H1 (cell line): Measurements from ENCODE around the gene VAV2. TPM values are rescaled to one million over a fixed set of nuclear protein-coding genes. Genes with fewer than 3 reads are reported as not detected.

Source experiments
- CTCF ChIA-PET: fragments of 300-600 bp; sonication (Branson Sonifier 250); formaldehyde crosslinking; loops from one replicate; lab custom pipeline; 2021; ENCODE audit not compliant: partially characterized antibody; lab: Charles Lee
- POLR2A ChIA-PET: fragments of 300-600 bp; sonication (Branson Sonifier 250); formaldehyde crosslinking; loops from one replicate; lab custom pipeline; 2021; ENCODE audit warnings: inconsistent platforms; ENCODE audit not compliant: partially characterized antibody; lab: Charles Lee
- DNase-seq, 2 experiments: peaks; one replicate each; pipeline versions ENCODE4 v3.0.0 to v3.0.0-alpha.2; 2010 to 2022; ENCODE audit warnings: low spot score in 2 of 2, low read depth in 1 of 2, mixed read lengths in 1 of 2
- FAIRE-seq: peaks from 2 replicates; lab custom pipeline; 2011; peaks lifted over from hg19 to GRCh38; lab: Jason Lieb, UNC
- H2AFZ ChIP-seq: 2 replicates; pipeline ENCODE4 v1.8.1; 2012; ENCODE audit warnings: low read length, inconsistent platforms
- H2AK5ac ChIP-seq: 2 replicates; pipeline ENCODE4 v1.6.1; 2013; ENCODE audit warnings: low read depth, low read length
- H2BK120ac ChIP-seq: replicated peaks from 2 replicates; pipeline ENCODE3; 2013; ENCODE audit warnings: low read depth, low read length, inconsistent platforms
- H2BK12ac ChIP-seq: 2 replicates; pipeline ENCODE4 v1.6.1; 2013; ENCODE audit warnings: low read depth, low read length
- H2BK15ac ChIP-seq: 2 replicates; pipeline ENCODE4 v1.6.1; 2013; ENCODE audit warnings: low read length
- H2BK20ac ChIP-seq: 2 replicates; pipeline ENCODE4 v1.6.1; 2013; ENCODE audit warnings: low read length
- H2BK5ac ChIP-seq: 2 replicates; pipeline ENCODE4 v1.6.1; 2013; ENCODE audit warnings: low read depth, low read length
- H3K14ac ChIP-seq: 2 replicates; pipeline ENCODE4 v1.6.1; 2013; ENCODE audit warnings: inconsistent platforms; ENCODE audit not compliant: insufficient read length
- H3K18ac ChIP-seq: 2 replicates; pipeline ENCODE4 v1.6.1; 2013; ENCODE audit warnings: low read length; ENCODE audit errors: extremely low read depth
- H3K23ac ChIP-seq: 2 replicates; pipeline ENCODE4 v1.6.1; 2013; ENCODE audit warnings: inconsistent platforms; ENCODE audit not compliant: insufficient read length
- H3K23me2 ChIP-seq: 2 replicates; pipeline ENCODE4 v1.6.1; 2013; ENCODE audit warnings: low read depth, low read length
- H3K27ac ChIP-seq: 2 replicates; pipeline ENCODE4 v1.6.1; 2011; ENCODE audit warnings: low read depth, low read length, inconsistent platforms
- H3K27me3 ChIP-seq, 4 experiments: replicated peaks in 1 of 4; 1 replicate in 1 of 4; 2 replicates in 3 of 4; pipeline versions ENCODE4 v1.6.1 to v1.8.1; 2011 to 2013; ENCODE audit warnings: low read length in 3 of 4, mild to moderate bottlenecking in 3 of 4, inconsistent platforms in 2 of 4, mixed read lengths in 2 of 4, moderate library complexity in 1 of 4; ENCODE audit not compliant: control insufficient read depth in 3 of 4, insufficient read depth in 3 of 4; ENCODE audit errors: extremely low read depth in 1 of 4
- H3K36me3 ChIP-seq, 4 experiments: 2 replicates each; pipeline versions ENCODE4 v1.6.1 to v1.8.1; 2011 to 2013; ENCODE audit warnings: mild to moderate bottlenecking in 4 of 4, low read length in 3 of 4, moderate library complexity in 2 of 4, control low read depth in 1 of 4, inconsistent platforms in 1 of 4; ENCODE audit not compliant: insufficient read depth in 4 of 4, control insufficient read depth in 2 of 4
- H3K4ac ChIP-seq: replicated peaks from 2 replicates; pipeline ENCODE3; 2013; ENCODE audit warnings: low read length, low read depth, mixed read lengths, inconsistent platforms; ENCODE audit not compliant: insufficient read length
- H3K4me1 ChIP-seq, 4 experiments: replicated peaks in 1 of 4; 1 replicate in 1 of 4; 2 replicates in 3 of 4; pipeline versions ENCODE4 v1.6.1 to v1.8.1; 2011 to 2013; ENCODE audit warnings: low read length in 3 of 4, inconsistent platforms in 2 of 4, mixed read lengths in 1 of 4; ENCODE audit not compliant: insufficient read depth in 4 of 4, control insufficient read depth in 3 of 4
- H3K4me2 ChIP-seq, 2 experiments: 2 replicates each; pipeline versions ENCODE4 v1.6.1 to v1.8.1; 2011 to 2013; ENCODE audit warnings: low read depth in 2 of 2, low read length in 2 of 2, control low read depth in 1 of 2, inconsistent platforms in 1 of 2, mild to moderate bottlenecking in 1 of 2; ENCODE audit not compliant: insufficient read depth in 1 of 2
- H3K4me3 ChIP-seq, 4 experiments: fragments of 200-600, 300-600 bp in 1 of 4; sonication (generic), shearing (Covaris generic), sonication (Bioruptor Twin) in 1 of 4; 2 replicates each; pipeline versions ENCODE4 v1.5.1 to v1.8.1; 2011 to 2016; ENCODE audit warnings: low read length in 4 of 4, low read depth in 3 of 4, control low read depth in 2 of 4, inconsistent platforms in 2 of 4, mild to moderate bottlenecking in 2 of 4, mixed read lengths in 1 of 4, moderate library complexity in 1 of 4; ENCODE audit not compliant: insufficient read depth in 2 of 4; ENCODE audit errors: extremely low read depth in 1 of 4
- H3K56ac ChIP-seq: replicated peaks from 2 replicates; pipeline ENCODE3; 2013; ENCODE audit warnings: low read depth, mild to moderate bottlenecking, mixed read lengths, low read length, inconsistent platforms; ENCODE audit not compliant: insufficient read length
- H3K79me1 ChIP-seq: 2 replicates; pipeline ENCODE4 v1.6.1; 2013; ENCODE audit warnings: low read depth, low read length, control low read depth
- H3K79me2 ChIP-seq, 2 experiments: 2 replicates each; pipeline versions ENCODE4 v1.6.1 to v1.8.1; 2012 to 2013; ENCODE audit warnings: low read length in 2 of 2, mild to moderate bottlenecking in 2 of 2, inconsistent platforms in 1 of 2; ENCODE audit not compliant: insufficient read depth in 2 of 2, control insufficient read depth in 1 of 2
- H3K9ac ChIP-seq, 4 experiments: replicated peaks in 1 of 4; 1 replicate in 1 of 4; 2 replicates in 3 of 4; pipeline versions ENCODE4 v1.6.1 to v1.8.1; 2011 to 2013; ENCODE audit warnings: low read depth in 3 of 4, low read length in 3 of 4, control low read depth in 2 of 4, mild to moderate bottlenecking in 2 of 4, moderate library complexity in 2 of 4, inconsistent platforms in 1 of 4; ENCODE audit errors: extremely low read depth in 1 of 4
- H3K9me3 ChIP-seq, 2 experiments: 2 replicates each; pipeline versions ENCODE4 v1.6.1 to v1.8.1; 2012 to 2013; ENCODE audit warnings: mild to moderate bottlenecking in 2 of 2, moderate library complexity in 2 of 2, control low read depth in 1 of 2, inconsistent platforms in 1 of 2, low read depth in 1 of 2, low read length in 1 of 2, mixed read lengths in 1 of 2; ENCODE audit not compliant: insufficient read depth in 2 of 2
- H4K20me1 ChIP-seq, 2 experiments: replicated peaks in 1 of 2; 2 replicates each; pipeline versions ENCODE3 to v1.8.1; 2011 to 2013; ENCODE audit warnings: inconsistent platforms in 2 of 2, low read length in 2 of 2, mild to moderate bottlenecking in 1 of 2; ENCODE audit not compliant: insufficient read depth in 2 of 2, control insufficient read depth in 1 of 2
- H4K5ac ChIP-seq: 2 replicates; pipeline ENCODE4 v1.6.1; 2013; ENCODE audit warnings: low read length, low read depth, mixed read lengths, inconsistent platforms; ENCODE audit not compliant: insufficient read length
- H4K8ac ChIP-seq: 2 replicates; pipeline ENCODE4 v1.8.0; 2013; ENCODE audit warnings: mild to moderate bottlenecking, moderate library complexity, low read length, inconsistent platforms; ENCODE audit not compliant: insufficient read depth; ENCODE audit errors: extremely low read depth
- H4K91ac ChIP-seq: replicated peaks from 2 replicates; pipeline ENCODE3; 2013; ENCODE audit warnings: low read length, mixed read lengths, inconsistent platforms; ENCODE audit not compliant: insufficient read length
- ASH2L ChIP-seq: fragments of 200-600, 300-600 bp; sonication (generic); IDR thresholded peaks from one replicate; pipeline ENCODE4 v1.7.1; 2017; ENCODE audit warnings: low read length
- BCL11A ChIP-seq, 2 experiments: IDR thresholded peaks; one replicate each; pipeline ENCODE4 v1.6.1; 2011; ENCODE audit warnings: low read depth in 2 of 2, low read length in 2 of 2, mild to moderate bottlenecking in 2 of 2
- CTBP2 ChIP-seq: IDR thresholded peaks from 2 replicates; pipeline ENCODE4 v1.7.0; 2011; ENCODE audit warnings: borderline replicate concordance, mild to moderate bottlenecking, moderate library complexity, mixed read lengths, low read length; ENCODE audit not compliant: insufficient read depth, insufficient read length
- GTF2F1 ChIP-seq: IDR thresholded peaks from 2 replicates; pipeline ENCODE4 v1.6.1; 2012; ENCODE audit warnings: low read depth, low read length, improper control_type of control experiment, borderline replicate concordance
- MAFK ChIP-seq: IDR thresholded peaks from 2 replicates; pipeline ENCODE4 v1.6.1; 2012; ENCODE audit warnings: low read depth, mild to moderate bottlenecking, improper control_type of control experiment, low read length
- NRF1 ChIP-seq: IDR thresholded peaks from 2 replicates; pipeline ENCODE4 v1.6.1; 2011; ENCODE audit warnings: mild to moderate bottlenecking, low read depth, low read length, improper control_type of control experiment
- SIX5 ChIP-seq: IDR thresholded peaks from 2 replicates; pipeline ENCODE4 v1.6.1; 2011; ENCODE audit warnings: mild to moderate bottlenecking, low read depth, low read length
- WGBS, 2 experiments: shearing (Covaris generic) in 1 of 2; methylation state at CpG; one replicate each; pipeline versions ENCODE4 v1.1.6 to v1.1.7; 2013 to 2015; ENCODE audit warnings: low lambda C conversion rate in 2 of 2, mixed read lengths in 2 of 2, inconsistent platforms in 1 of 2, low coverage in 1 of 2, missing lambda C conversion rate in 1 of 2; ENCODE audit not compliant: insufficient replicate concordance in 2 of 2, insufficient coverage in 1 of 2, insufficient read length in 1 of 2; ENCODE audit errors: extremely low coverage in 1 of 2, missing lambda C conversion rate in 1 of 2; 5-methylcytosine and 5-hydroxymethylcytosine counted together
- polyA plus RNA-seq, 7 experiments: library from polyadenylated mRNA; depleted of rRNA in 3 of 7; stranded (reverse) in 5 of 7; unstranded in 2 of 7; fragments of >200 nt in 5 of 7; fragments of 200-250 nt in 2 of 7; gene quantifications; 1 replicate in 5 of 7; 2 replicates in 1 of 7; 4 replicates in 1 of 7; pipeline versions ENCODE4 v1.2.1 to v1.2.3, GENCODE V29; 2011 to 2013; ENCODE audit warnings: missing spikeins in 2 of 7, mixed read lengths in 2 of 7
- total RNA-seq: library from RNA; stranded (reverse); fragmentation: NEBNext Ultra II Directional; extraction: Animal tissue kit (Norgen Biotek cat#: 25700); gene quantifications from 2 replicates; pipeline ENCODE4 v1.2.1, GENCODE V29; 2021
- TF ChIP-seq, protein P1 (sequence below): IDR thresholded peaks from 2 replicates; pipeline ENCODE4 v1.6.1; 2011; ENCODE audit warnings: low read length, improper control_type of control experiment

Gene VAV2
- total and polyA plus RNA-seq, 2 of the 8 experiments (the other 6 are each of a cell fraction or from before 2014, with no cell fraction given) = 13.6 to 37.6 TPM

DNA sequence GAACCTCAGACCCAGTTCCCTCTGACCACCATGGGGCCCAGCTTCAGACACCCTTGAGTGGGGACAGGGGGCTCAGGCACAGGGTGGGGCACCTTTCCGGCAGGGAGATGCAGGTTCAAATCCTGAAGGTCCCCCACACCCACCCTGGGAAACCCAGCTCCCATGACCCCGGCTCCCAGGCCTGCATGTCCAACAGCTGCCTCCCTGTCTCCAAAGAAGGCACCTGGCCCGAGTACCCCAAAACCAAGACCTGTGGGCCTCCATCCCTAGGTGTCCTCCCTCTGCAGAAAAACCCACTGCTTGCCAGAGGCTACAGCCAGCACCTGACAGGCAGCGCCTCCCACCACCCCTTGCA is 38.5 kb downstream of the VAV2 start:
- 93% methylated on average over 4 of the region's 4 CpGs; no CpG with 5 or more reads in 1 of the 2 experiments for WGBS, 2 experiments
- no peaks in the 10 kb centered on the region for H3K27me3 ChIP-seq
- no peak overlapping the region for H2BK120ac ChIP-seq
- no peak overlapping the region for H3K14ac ChIP-seq
- H3K23ac ChIP-seq = no peak overlapping the region
- H3K36me3 ChIP-seq = no peaks in the 10 kb centered on the region
- 0 out of 2 replicates have a peak overlapping the region, but pooled peaks have one; percentile 63 for H2BK5ac ChIP-seq
- H3K9ac ChIP-seq = no peak overlapping the region
- H2BK20ac ChIP-seq = no peak overlapping the region
- peak overlapping the region; percentile 90; the same call in 1 of the 2 replicates for H2BK12ac ChIP-seq
- H3K4ac ChIP-seq = no peak overlapping the region
- no peaks in the 10 kb centered on the region for H3K9me3 ChIP-seq
- H4K8ac ChIP-seq = peak overlapping the region; percentile 15; the same call in 1 of the 2 replicates
- peaks cover 12 to 14% of the 10 kb centered on the region in 2 experiments for H4K20me1 ChIP-seq
- TF ChIP-seq MAFK (no peak), GTF2F1 (no peak), CTBP2 (no peak), ASH2L (no peak), BCL11A (IDR thresholded peaks at IDR 0.05; ENCODE audit: low read depth in 2 of 2, low read length in 2 of 2) (no peak), NRF1 (no peak), SIX5 (no peak)
- TF ChIP-seq, protein P1, sequence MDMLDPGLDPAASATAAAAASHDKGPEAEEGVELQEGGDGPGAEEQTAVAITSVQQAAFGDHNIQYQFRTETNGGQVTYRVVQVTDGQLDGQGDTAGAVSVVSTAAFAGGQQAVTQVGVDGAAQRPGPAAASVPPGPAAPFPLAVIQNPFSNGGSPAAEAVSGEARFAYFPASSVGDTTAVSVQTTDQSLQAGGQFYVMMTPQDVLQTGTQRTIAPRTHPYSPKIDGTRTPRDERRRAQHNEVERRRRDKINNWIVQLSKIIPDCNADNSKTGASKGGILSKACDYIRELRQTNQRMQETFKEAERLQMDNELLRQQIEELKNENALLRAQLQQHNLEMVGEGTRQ = no peak
- H3K4me2 ChIP-seq = no peak overlapping the region
- POLR2A ChIA-PET = no interaction called here
- H4K91ac ChIP-seq = no peak overlapping the region
- 0 out of 2 replicates have a peak, but pooled peaks cover 3% of the 10 kb centered on the region for H3K23me2 ChIP-seq
- H2BK15ac ChIP-seq = no peak overlapping the region; the same call in 1 of the 2 replicates
- DNase-seq (no peak), FAIRE-seq (no peak)
- H2AFZ ChIP-seq = no peak overlapping the region
- peaks cover 12% of the 10 kb centered on the region; the same call in 1 of the 2 replicates for H3K79me1 ChIP-seq
- H3K79me2 ChIP-seq = peaks cover 0 to 60% of the 10 kb centered on the region in 2 experiments; a peak in 2 of 4 replicates
- no peak overlapping the region for H3K56ac ChIP-seq
- H3K4me1 ChIP-seq = peaks cover 11 to 32% (median 25%) of the 10 kb centered on the region in 4 experiments
- H3K4me3 ChIP-seq = no peak overlapping the region
- CTCF ChIA-PET = interaction anchor here (0.9 to 1.2 kb wide), 2 partner anchors 40 to 41 kb away, joined by 3 read pairs; no protein-coding TSS in a partner anchor
- H3K27ac ChIP-seq = no peak overlapping the region
- no peak overlapping the region for H3K18ac ChIP-seq
- H2AK5ac ChIP-seq = no peak overlapping the region
- no peak overlapping the region for H4K5ac ChIP-seq
